ENCODE results near the gene PTCD1.

The PTCD1 gene

DNA sequence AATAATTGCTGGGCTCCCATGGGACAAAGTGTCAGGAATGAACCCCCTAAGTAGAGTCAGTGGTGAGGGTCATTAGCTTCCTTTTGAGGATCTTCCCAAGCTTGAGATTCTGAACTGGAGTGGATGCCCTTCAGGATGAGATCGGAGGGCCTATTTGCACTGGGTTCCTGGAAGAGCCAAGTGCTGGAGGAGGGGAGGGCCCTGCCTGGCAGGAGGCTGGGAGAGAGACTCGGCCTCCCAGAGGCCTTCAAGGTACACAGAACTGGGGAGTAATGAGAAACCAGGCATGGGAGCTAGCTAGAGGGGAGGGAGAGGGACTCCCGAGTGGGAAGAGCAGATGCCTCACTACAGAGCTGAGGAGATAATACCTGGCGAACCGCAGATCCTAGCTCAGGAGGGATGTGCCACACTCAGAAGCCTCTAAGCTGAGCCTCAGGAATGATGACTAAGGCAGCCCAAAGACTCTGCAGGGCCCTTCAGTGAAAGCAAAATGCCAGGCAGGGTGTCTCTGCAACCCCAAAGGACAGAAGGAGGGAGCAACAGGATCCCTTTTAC, 39.6 kb downstream of the PTCD1 start:
- H3K9me3 ChIP-seq (ENCODE audit: low read depth, low read length), result no peaks in the 10 kb centered on the region
- TF ChIP-seq FOXP2 (optimal IDR thresholded peaks at IDR 0.05; ENCODE audit: control extremely low read depth, extremely low read length, insufficient read depth), result no peak
- no peak; the same call in 1 of the 2 replicates for TF ChIP-seq POLR2AphosphoS5 (IDR thresholded peaks at IDR 0.05; ENCODE audit: borderline replicate concordance, low read depth, low read length)
- TF ChIP-seq EZH2 (IDR thresholded peaks at IDR 0.05), result no peak
- no peak overlapping the region for H3K9ac ChIP-seq (ENCODE audit: insufficient read length)
- no peak overlapping the region for H3K27ac ChIP-seq
- DNase-seq (ENCODE audit: low read depth, low spot score), result no peak
- H3K4me3 ChIP-seq, result no peak overlapping the region
- H3K36me3 ChIP-seq (ENCODE audit: insufficient read depth, low read length), result peaks cover 70% of the 10 kb centered on the region

DNA sequence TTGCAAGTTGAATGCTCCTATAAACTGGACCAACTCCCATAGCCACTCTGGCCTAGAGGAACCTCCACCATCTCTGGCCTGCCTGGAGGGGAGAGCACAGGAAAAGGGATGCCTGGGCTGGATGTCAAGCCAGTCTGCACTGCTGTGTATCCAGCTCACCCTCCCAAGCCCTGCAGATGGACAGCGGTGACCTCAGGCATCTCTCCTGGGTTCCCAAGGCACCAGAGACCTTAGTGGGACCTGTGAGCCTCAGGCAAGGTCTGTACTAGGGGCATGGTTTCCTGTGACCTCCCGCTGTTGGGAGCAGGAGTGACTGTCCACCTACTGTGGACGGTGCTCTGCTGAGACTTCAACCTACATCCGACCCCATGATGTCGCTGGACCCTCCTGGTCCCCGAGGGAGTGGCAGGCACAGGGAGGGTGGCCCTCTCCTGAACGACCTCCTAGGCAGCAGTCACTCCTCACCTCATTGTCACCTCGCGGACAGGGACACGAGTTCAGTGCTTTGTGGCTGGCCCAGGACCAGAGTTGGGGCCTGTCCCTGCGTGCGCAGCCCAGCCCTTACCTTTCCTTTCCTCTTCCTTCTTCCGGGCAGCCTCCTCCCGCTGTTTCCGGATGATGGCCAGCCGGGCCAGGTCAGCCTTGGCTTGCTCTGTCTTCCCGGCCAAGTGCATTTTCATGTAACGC, 41.2 kb downstream of the PTCD1 start:
- no peak overlapping the region for H3K4me3 ChIP-seq
- no peaks in the 10 kb centered on the region for H3K9me3 ChIP-seq (ENCODE audit: low read depth, low read length)
- no peak; the same call in 1 of the 2 replicates for TF ChIP-seq POLR2AphosphoS5 (IDR thresholded peaks at IDR 0.05; ENCODE audit: borderline replicate concordance, low read depth, low read length)
- no peak for TF ChIP-seq EZH2 (IDR thresholded peaks at IDR 0.05)
- TF ChIP-seq FOXP2 (optimal IDR thresholded peaks at IDR 0.05; ENCODE audit: control extremely low read depth, extremely low read length, insufficient read depth), result no peak
- peaks cover 58% of the 10 kb centered on the region for H3K36me3 ChIP-seq (ENCODE audit: insufficient read depth, low read length)
- no peak overlapping the region for H3K9ac ChIP-seq (ENCODE audit: insufficient read length)
- no peak overlapping the region for H3K27ac ChIP-seq
- DNase-seq (ENCODE audit: low read depth, low spot score), result no peak

GRCh38 chr7:99396418-99397296, 41.9 kb downstream of the PTCD1 start:
- Histone ChIP-seq H3K9ac (ENCODE audit: insufficient read length) (no peak overlapping the region), H3K9me3 (ENCODE audit: low read depth, low read length) (no peaks in the 10 kb centered on the region), H3K36me3 (ENCODE audit: insufficient read depth, low read length) (peaks cover 52% of the 10 kb centered on the region), H3K27ac (no peak overlapping the region), H3K4me3 (no peak overlapping the region)
- no peak for DNase-seq (ENCODE audit: low read depth, low spot score)
- TF ChIP-seq EZH2 (IDR thresholded peaks at IDR 0.05) (no peak), FOXP2 (optimal IDR thresholded peaks at IDR 0.05; ENCODE audit: control extremely low read depth, extremely low read length, insufficient read depth) (no peak), POLR2AphosphoS5 (IDR thresholded peaks at IDR 0.05; ENCODE audit: borderline replicate concordance, low read depth, low read length) (no peak)

DNA sequence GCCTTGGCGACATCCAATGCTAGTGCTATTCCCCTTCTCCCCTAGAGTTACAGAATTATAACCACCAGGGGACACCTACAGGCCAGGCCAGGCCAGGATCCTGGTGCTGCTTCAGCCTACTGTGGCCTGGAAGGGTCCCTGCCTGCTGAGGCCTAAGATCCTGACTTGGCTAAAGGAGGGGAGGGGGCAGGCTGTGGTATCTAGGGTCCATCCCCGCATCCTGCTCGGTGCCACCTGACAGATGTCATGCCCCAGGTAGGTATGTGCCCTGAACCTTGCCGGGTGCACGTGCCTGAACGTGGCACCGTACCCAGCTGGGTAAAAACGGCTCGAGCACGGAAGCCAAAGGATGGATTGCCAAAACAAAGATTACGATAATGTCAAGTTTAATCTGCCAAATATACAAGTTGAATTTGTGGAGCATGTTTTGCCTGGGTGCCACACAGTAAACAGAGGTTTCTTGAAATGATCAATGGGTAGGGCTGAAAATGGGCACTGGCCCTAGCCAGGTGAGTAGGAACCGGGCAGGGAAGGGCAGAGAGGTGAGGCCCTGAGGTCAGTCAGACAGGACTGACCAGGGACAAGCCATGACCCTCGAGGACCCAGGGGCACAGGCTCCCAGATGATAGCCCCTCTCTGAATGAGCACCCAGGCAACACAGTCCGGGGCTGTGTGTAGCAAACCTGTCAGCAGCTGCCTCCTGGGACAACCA, 42.8 kb downstream of the PTCD1 start:
- Histone ChIP-seq H3K4me3 (no peak overlapping the region), H3K9ac (ENCODE audit: insufficient read length) (no peak overlapping the region), H3K36me3 (ENCODE audit: insufficient read depth, low read length) (peaks cover 43% of the 10 kb centered on the region), H3K9me3 (ENCODE audit: low read depth, low read length) (no peaks in the 10 kb centered on the region), H3K27ac (no peak overlapping the region)
- no peak for DNase-seq (ENCODE audit: low read depth, low spot score)
- TF ChIP-seq EZH2 (IDR thresholded peaks at IDR 0.05) (no peak), POLR2AphosphoS5 (IDR thresholded peaks at IDR 0.05; ENCODE audit: borderline replicate concordance, low read depth, low read length) (no peak), FOXP2 (optimal IDR thresholded peaks at IDR 0.05; ENCODE audit: control extremely low read depth, extremely low read length, insufficient read depth) (no peak)

- DNase-seq (ENCODE audit: low read depth, low spot score), result no peak
- no peak overlapping the region for H3K4me3 ChIP-seq
- no peaks in the 10 kb centered on the region for H3K9me3 ChIP-seq (ENCODE audit: low read depth, low read length)
- peaks cover 27% of the 10 kb centered on the region; the same call in 1 of the 2 replicates for H3K36me3 ChIP-seq (ENCODE audit: insufficient read depth, low read length)
- TF ChIP-seq POLR2AphosphoS5 (IDR thresholded peaks at IDR 0.05; ENCODE audit: borderline replicate concordance, low read depth, low read length), result no peak
- no peak for TF ChIP-seq FOXP2 (optimal IDR thresholded peaks at IDR 0.05; ENCODE audit: control extremely low read depth, extremely low read length, insufficient read depth)
- TF ChIP-seq EZH2 (IDR thresholded peaks at IDR 0.05), result no peak
- no peak overlapping the region for H3K27ac ChIP-seq
- no peak overlapping the region for H3K9ac ChIP-seq (ENCODE audit: insufficient read length)
Measured at GRCh38 chr7:99394188-99394502, 44.5 kb downstream of the PTCD1 start.

GRCh38 chr7:99393355-99394187, 45.0 kb downstream of the PTCD1 start:
- H3K27ac ChIP-seq, result no peak overlapping the region
- DNase-seq (ENCODE audit: low read depth, low spot score), result no peak
- peaks cover 22% of the 10 kb centered on the region; the same call in 1 of the 2 replicates for H3K36me3 ChIP-seq (ENCODE audit: insufficient read depth, low read length)
- H3K9me3 ChIP-seq (ENCODE audit: low read depth, low read length), result no peaks in the 10 kb centered on the region
- peak overlapping the region; percentile 19 for H3K9ac ChIP-seq (ENCODE audit: insufficient read length)
- peak overlapping the region; percentile 78 for H3K4me3 ChIP-seq
- TF ChIP-seq EZH2 (IDR thresholded peaks at IDR 0.05) (no peak), FOXP2 (optimal IDR thresholded peaks at IDR 0.05; ENCODE audit: control extremely low read depth, extremely low read length, insufficient read depth) (no peak), POLR2AphosphoS5 (IDR thresholded peaks at IDR 0.05; ENCODE audit: borderline replicate concordance, low read depth, low read length) (no peak; the same call in none of the 2 replicates)

DNA sequence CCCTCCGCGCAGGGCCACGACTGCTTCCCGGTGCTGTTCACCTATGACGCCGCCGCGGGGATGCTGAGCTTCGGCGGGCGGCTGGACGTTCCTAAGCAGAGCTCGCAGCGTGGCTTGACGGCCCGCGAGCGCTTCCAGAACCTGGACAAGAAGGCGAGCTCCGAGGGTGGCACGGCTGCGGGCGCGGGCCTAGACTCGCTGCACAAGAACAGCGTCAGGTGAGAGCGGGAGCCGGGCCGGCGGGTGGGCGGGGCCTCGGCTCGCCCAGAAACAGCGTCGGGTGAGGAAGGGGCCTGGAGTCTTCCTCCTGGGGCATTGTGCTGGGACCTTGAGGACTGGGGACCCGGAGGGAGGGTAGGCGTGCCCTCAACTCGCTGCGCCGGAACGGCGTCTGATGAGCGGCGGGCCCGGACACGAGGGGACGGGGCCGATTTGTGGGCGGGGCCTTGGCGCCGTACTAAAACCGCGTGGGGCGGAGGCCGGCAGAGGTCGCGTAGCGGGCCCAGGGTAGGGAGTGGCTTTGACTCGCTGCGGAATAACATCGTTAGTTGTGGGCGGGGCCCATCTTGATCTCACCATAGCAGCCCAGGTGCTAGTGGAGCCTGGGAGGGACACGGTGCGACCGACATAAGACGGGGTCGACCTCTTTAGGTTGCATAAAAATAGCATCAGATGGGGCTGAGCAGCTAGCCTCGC, 45.8 kb downstream of the PTCD1 start:
- H3K27ac ChIP-seq, result no peak overlapping the region
- DNase-seq (ENCODE audit: low read depth, low spot score), result no peak
- H3K36me3 ChIP-seq (ENCODE audit: insufficient read depth, low read length), result peaks cover 14% of the 10 kb centered on the region; the same call in 1 of the 2 replicates
- peak overlapping the region; percentile 19 for H3K9ac ChIP-seq (ENCODE audit: insufficient read length)
- TF ChIP-seq POLR2AphosphoS5 (IDR thresholded peaks at IDR 0.05; ENCODE audit: borderline replicate concordance, low read depth, low read length) (peak; percentile 68), EZH2 (IDR thresholded peaks at IDR 0.05) (no peak), FOXP2 (optimal IDR thresholded peaks at IDR 0.05; ENCODE audit: control extremely low read depth, extremely low read length, insufficient read depth) (no peak)
- peak overlapping the region; percentile 78 for H3K4me3 ChIP-seq
- H3K9me3 ChIP-seq (ENCODE audit: low read depth, low read length), result no peaks in the 10 kb centered on the region

Data from SK-N-MC (cell line).